WTC11 (cell line): ENCODE data around the gene ZNF518A. TPM values are rescaled to one million over a fixed set of nuclear protein-coding genes. Genes with fewer than 3 reads are reported as not detected.

Experiments used
- ATAC-seq: fragments of 200-7000 bp; cut with Tn5 transposase; 2 replicates; pipeline ENCODE4 v1.10.0; 2021; ENCODE audit warnings: mild to moderate bottlenecking, moderate library complexity
- CTCF ChIA-PET: fragments of 300-600 bp; sonication (Branson Sonifier 250); formaldehyde crosslinking; loops from one replicate; lab custom pipeline; 2021; ENCODE audit warnings: antibody characterized with exemption; lab: Charles Lee
- POLR2A ChIA-PET: fragments of 350-600 bp; sonication (Branson Sonifier 250); formaldehyde crosslinking; loops from one replicate; lab custom pipeline; 2021; ENCODE audit warnings: antibody characterized with exemption; lab: Charles Lee
- DNase-seq: peaks from one replicate; pipeline ENCODE4 v3.0.0; 2021; ENCODE audit warnings: low spot score
- H3K27ac Mint-ChIP-seq: 2 replicates; pipeline ENCODE4 v1.8.0; 2021; ENCODE audit warnings: mixed read lengths
- H3K27me3 Mint-ChIP-seq: 2 replicates; pipeline ENCODE4 v1.8.0; 2021; ENCODE audit warnings: low read depth, mild to moderate bottlenecking, moderate library complexity, mixed read lengths
- H3K36me3 Mint-ChIP-seq: 2 replicates; pipeline ENCODE4 v1.8.0; 2021; ENCODE audit warnings: mixed read lengths
- H3K4me1 Mint-ChIP-seq: 2 replicates; pipeline ENCODE4 v1.8.0; 2022; ENCODE audit warnings: mixed read lengths
- H3K4me3 Mint-ChIP-seq: 2 replicates; pipeline ENCODE4 v1.8.0; 2021; ENCODE audit warnings: mild to moderate bottlenecking, moderate library complexity, mixed read lengths
- H3K9me3 Mint-ChIP-seq: 2 replicates; pipeline ENCODE4 v1.8.0; 2021; ENCODE audit warnings: mixed read lengths
- CREB1 ChIP-seq: sonication (generic); formaldehyde crosslinking; IDR thresholded peaks from 2 replicates; pipeline ENCODE4 v1.8.0; 2023; ENCODE audit warnings: mild to moderate bottlenecking, missing genetic modification reagents
- ESRRA ChIP-seq: sonication (generic); formaldehyde crosslinking; IDR thresholded peaks from 2 replicates; pipeline ENCODE4 v1.8.1; 2022; ENCODE audit warnings: mild to moderate bottlenecking, missing genetic modification reagents, borderline replicate concordance
- GABPB1 ChIP-seq: sonication (generic); formaldehyde crosslinking; IDR thresholded peaks from 2 replicates; pipeline ENCODE4 v1.8.1; 2023; ENCODE audit warnings: mild to moderate bottlenecking, missing genetic modification reagents
- RELA ChIP-seq: sonication (generic); formaldehyde crosslinking; IDR thresholded peaks from 2 replicates; pipeline ENCODE4 v1.8.1; 2022; ENCODE audit warnings: missing genetic modification reagents, mild to moderate bottlenecking, borderline replicate concordance
- RORB ChIP-seq: fragments of 250-450 bp; sonication (Bioruptor Pico); IDR thresholded peaks from 2 replicates; pipeline ENCODE4 v1.9.0; 2021; ENCODE audit warnings: mild to moderate bottlenecking
- SP1 ChIP-seq: sonication (generic); formaldehyde crosslinking; conservative IDR thresholded peaks from 2 replicates; pipeline ENCODE4 v1.8.1; 2022; ENCODE audit warnings: missing genetic modification reagents
- TEAD1 ChIP-seq: sonication (generic); formaldehyde crosslinking; IDR thresholded peaks from 2 replicates; pipeline ENCODE4 v1.8.0; 2022; ENCODE audit warnings: mild to moderate bottlenecking, missing genetic modification reagents
- TP53 ChIP-seq: sonication (generic); formaldehyde crosslinking; IDR thresholded peaks from 2 replicates; pipeline ENCODE4 v1.8.1; 2023; ENCODE audit warnings: mild to moderate bottlenecking, missing genetic modification reagents
- ZNF232 ChIP-seq: sonication (generic); formaldehyde crosslinking; IDR thresholded peaks from 2 replicates; pipeline ENCODE4 v1.8.0; 2022; ENCODE audit warnings: mild to moderate bottlenecking, missing genetic modification reagents
- ZNF317 ChIP-seq: sonication (generic); formaldehyde crosslinking; IDR thresholded peaks from 2 replicates; pipeline ENCODE4 v1.8.1; 2023; ENCODE audit warnings: low read depth, mild to moderate bottlenecking, moderate library complexity, missing genetic modification reagents, borderline replicate concordance
- total RNA-seq: library from RNA; stranded (reverse); gene quantifications from 3 replicates; pipeline ENCODE4 v1.2.3, GENCODE V29; 2021
- TF ChIP-seq, protein P1 (sequence below): fragments of 250-450 bp; sonication (Bioruptor Pico); IDR thresholded peaks from 2 replicates; pipeline ENCODE4 v1.9.0; 2021; ENCODE audit warnings: mild to moderate bottlenecking, borderline replicate concordance
- TF ChIP-seq, protein P2 (sequence below): fragments of 250-450 bp; sonication (Bioruptor Pico); conservative IDR thresholded peaks from 2 replicates; pipeline ENCODE4 v1.9.0; 2021; ENCODE audit warnings: mild to moderate bottlenecking
- TF ChIP-seq, protein P3 (sequence below): fragments of 200-600 bp; IDR thresholded peaks from 2 replicates; pipeline ENCODE4 v1.8.0; 2022; ENCODE audit warnings: antibody characterized with exemption
- TF ChIP-seq, protein P4 (sequence below): sonication (generic); formaldehyde crosslinking; IDR thresholded peaks from 2 replicates; pipeline ENCODE4 v1.8.1; 2022; ENCODE audit warnings: mild to moderate bottlenecking, moderate library complexity, missing genetic modification reagents
- TF ChIP-seq, protein P5 (sequence below): sonication (generic); formaldehyde crosslinking; IDR thresholded peaks from 2 replicates; pipeline ENCODE4 v1.8.1; 2023; ENCODE audit warnings: mild to moderate bottlenecking, moderate library complexity, missing genetic modification reagents
- TF ChIP-seq, protein P6 (sequence below): sonication (generic); formaldehyde crosslinking; IDR thresholded peaks from 2 replicates; pipeline ENCODE4 v1.8.0; 2023; ENCODE audit warnings: missing genetic modification reagents
- TF ChIP-seq, protein P7 (sequence below): sonication (generic); formaldehyde crosslinking; IDR thresholded peaks from 2 replicates; pipeline ENCODE4 v1.8.1; 2023; ENCODE audit warnings: mild to moderate bottlenecking, missing genetic modification reagents, moderate library complexity
- TF ChIP-seq, protein P8 (sequence below): fragments of 250-450 bp; sonication (Bioruptor Pico); IDR thresholded peaks from 2 replicates; pipeline ENCODE4 v1.9.0; 2021; ENCODE audit warnings: moderate library complexity, mild to moderate bottlenecking, inconsistent platforms, borderline replicate concordance

The ZNF518A gene
- total RNA-seq, 1 experiment from 2014 or later: 29.9 TPM

DNA sequence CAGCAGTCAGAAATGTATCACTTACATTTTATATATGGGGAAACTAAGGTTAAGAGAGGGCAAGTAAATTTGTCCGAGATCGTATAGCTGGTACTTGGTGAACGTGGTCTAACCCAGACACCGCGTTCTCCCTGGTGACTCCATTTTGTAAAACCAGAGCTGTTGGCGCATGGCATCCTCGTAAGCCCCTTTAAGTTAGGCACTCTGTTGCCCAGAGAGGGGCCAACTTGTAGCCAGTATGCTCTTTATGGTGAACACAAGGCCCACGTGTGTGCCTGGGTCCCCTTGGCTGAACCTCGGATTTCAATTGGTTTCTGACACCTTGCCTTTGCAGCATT lies 39.7 kb upstream of the ZNF518A start (continued):
- TF ChIP-seq, protein P1, sequence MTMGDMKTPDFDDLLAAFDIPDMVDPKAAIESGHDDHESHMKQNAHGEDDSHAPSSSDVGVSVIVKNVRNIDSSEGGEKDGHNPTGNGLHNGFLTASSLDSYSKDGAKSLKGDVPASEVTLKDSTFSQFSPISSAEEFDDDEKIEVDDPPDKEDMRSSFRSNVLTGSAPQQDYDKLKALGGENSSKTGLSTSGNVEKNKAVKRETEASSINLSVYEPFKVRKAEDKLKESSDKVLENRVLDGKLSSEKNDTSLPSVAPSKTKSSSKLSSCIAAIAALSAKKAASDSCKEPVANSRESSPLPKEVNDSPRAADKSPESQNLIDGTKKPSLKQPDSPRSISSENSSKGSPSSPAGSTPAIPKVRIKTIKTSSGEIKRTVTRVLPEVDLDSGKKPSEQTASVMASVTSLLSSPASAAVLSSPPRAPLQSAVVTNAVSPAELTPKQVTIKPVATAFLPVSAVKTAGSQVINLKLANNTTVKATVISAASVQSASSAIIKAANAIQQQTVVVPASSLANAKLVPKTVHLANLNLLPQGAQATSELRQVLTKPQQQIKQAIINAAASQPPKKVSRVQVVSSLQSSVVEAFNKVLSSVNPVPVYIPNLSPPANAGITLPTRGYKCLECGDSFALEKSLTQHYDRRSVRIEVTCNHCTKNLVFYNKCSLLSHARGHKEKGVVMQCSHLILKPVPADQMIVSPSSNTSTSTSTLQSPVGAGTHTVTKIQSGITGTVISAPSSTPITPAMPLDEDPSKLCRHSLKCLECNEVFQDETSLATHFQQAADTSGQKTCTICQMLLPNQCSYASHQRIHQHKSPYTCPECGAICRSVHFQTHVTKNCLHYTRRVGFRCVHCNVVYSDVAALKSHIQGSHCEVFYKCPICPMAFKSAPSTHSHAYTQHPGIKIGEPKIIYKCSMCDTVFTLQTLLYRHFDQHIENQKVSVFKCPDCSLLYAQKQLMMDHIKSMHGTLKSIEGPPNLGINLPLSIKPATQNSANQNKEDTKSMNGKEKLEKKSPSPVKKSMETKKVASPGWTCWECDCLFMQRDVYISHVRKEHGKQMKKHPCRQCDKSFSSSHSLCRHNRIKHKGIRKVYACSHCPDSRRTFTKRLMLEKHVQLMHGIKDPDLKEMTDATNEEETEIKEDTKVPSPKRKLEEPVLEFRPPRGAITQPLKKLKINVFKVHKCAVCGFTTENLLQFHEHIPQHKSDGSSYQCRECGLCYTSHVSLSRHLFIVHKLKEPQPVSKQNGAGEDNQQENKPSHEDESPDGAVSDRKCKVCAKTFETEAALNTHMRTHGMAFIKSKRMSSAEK (CRISPR knock-in tag): no peak
- TF ChIP-seq, protein P2, sequence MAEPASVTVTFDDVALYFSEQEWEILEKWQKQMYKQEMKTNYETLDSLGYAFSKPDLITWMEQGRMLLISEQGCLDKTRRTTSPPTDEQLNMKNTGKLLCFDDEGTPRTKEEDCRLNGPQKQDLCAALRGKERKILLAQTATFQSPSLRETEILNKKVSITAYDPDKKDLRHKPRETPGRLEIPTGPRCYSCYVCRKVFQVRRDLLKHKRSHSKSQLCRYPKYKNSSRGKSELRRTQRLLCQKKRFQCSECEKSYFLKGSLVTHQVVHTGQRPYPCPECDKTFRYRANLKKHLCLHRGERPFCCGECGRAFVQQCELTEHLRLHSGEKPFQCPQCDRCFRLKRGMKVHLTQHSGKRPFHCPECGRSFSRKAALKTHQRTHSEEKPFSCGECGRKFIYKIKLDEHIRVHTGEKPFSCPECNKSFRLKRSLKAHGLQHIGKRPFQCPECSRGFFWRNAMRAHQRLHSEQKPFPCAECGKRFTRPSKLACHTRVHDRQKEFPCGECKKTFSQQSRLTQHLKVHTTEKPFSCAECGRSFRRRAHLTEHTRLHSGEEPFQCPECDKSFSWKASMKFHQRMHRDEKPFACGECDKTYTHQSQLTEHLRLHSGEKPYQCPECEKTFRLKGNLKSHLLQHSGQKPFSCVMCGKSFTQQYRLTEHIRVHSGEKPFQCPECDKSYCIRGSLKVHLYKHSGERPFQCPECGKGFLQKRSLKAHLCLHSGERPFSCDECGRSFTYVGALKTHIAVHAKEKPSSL (CRISPR knock-in tag): no peak
- TF ChIP-seq RELA (no peak), ZNF232 (CRISPR knock-in tag) (no peak), ZNF317 (CRISPR knock-in tag) (no peak), SP1 (CRISPR knock-in tag) (no peak)

DNA sequence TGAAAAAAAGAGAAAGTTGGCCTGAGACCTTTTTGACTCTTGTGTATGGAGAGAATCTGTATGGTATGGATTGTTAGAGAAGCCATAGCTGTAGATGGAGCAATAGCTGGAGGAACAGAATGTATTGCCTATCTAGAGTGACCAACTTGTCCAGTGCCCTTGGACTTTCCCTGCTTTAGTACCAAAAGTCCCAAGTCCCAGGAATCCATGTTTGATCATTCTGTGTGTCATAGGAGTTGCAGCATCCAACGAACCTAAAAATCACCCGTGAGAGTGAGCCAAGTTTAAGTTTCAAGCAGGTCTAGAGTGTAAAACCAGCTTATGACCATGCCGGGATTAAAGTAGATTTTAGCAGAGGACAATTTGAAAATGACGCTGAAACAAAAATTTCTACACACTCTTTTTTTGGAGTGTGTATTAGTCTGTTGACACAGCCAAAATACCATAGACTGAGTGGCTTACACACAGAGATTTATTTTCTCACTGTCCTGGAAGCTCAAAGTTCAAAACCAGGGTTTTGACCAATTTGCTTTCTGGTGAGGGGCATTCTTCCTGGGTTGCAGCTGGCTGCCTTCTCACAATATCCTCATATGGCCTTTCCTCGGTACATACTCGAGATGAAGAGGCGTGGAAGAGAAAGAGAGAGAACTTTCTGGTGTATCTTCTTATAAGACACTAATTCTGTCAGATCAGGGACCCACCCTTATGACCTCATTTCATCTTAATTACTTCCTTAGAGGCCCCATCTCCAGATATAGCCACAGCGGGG lies 36.9 kb upstream of the ZNF518A start:
- CTCF ChIA-PET: no interaction called here
- ATAC-seq (no peak), DNase-seq (no peak)
- H3K27ac Mint-ChIP-seq: no peak overlapping the region
- no peaks in the 10 kb centered on the region for H3K4me1 Mint-ChIP-seq
- POLR2A ChIA-PET: no interaction called here
- no peak overlapping the region for H3K4me3 Mint-ChIP-seq
- H3K36me3 Mint-ChIP-seq: no peaks in the 10 kb centered on the region
- no peaks in the 10 kb centered on the region for H3K9me3 Mint-ChIP-seq
- H3K27me3 Mint-ChIP-seq: peaks cover 11% of the 10 kb centered on the region
- TF ChIP-seq, protein P3, sequence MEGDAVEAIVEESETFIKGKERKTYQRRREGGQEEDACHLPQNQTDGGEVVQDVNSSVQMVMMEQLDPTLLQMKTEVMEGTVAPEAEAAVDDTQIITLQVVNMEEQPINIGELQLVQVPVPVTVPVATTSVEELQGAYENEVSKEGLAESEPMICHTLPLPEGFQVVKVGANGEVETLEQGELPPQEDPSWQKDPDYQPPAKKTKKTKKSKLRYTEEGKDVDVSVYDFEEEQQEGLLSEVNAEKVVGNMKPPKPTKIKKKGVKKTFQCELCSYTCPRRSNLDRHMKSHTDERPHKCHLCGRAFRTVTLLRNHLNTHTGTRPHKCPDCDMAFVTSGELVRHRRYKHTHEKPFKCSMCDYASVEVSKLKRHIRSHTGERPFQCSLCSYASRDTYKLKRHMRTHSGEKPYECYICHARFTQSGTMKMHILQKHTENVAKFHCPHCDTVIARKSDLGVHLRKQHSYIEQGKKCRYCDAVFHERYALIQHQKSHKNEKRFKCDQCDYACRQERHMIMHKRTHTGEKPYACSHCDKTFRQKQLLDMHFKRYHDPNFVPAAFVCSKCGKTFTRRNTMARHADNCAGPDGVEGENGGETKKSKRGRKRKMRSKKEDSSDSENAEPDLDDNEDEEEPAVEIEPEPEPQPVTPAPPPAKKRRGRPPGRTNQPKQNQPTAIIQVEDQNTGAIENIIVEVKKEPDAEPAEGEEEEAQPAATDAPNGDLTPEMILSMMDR: no peak
- peak; percentile 86 for TF ChIP-seq GABPB1 (CRISPR knock-in tag)

DNA sequence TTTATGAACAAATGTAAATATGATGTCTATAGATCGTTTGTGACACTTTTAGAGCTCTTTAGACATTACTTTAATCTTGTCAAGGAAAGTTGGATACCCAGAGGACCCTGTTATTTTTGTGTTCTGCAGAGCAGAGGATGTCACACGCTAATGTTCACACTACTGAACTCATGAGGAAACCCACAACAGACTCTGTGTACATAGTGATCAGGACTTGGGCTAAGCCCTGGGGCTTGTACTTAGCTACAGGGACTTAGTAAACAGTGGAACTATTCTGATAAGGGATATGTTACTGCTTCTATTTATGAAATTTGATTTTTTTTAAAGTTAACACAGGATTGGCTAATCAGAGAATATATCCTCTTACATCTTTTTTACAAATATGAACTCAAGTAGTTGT lies 36.1 kb upstream of the ZNF518A start:
- no peaks in the 10 kb centered on the region for H3K4me1 Mint-ChIP-seq
- no peak for ATAC-seq
- ChIA-PET POLR2A (no interaction called here), CTCF (no interaction called here)
- H3K27me3 Mint-ChIP-seq: peaks cover 11% of the 10 kb centered on the region
- H3K9me3 Mint-ChIP-seq: no peaks in the 10 kb centered on the region
- TF ChIP-seq, protein P4, sequence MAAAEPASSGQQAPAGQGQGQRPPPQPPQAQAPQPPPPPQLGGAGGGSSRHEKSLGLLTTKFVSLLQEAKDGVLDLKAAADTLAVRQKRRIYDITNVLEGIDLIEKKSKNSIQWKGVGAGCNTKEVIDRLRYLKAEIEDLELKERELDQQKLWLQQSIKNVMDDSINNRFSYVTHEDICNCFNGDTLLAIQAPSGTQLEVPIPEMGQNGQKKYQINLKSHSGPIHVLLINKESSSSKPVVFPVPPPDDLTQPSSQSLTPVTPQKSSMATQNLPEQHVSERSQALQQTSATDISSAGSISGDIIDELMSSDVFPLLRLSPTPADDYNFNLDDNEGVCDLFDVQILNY (CRISPR knock-in tag): no peak
- TF ChIP-seq TP53 (no peak), CREB1 (CRISPR knock-in tag) (no peak), ESRRA (CRISPR knock-in tag) (no peak), RORB (CRISPR knock-in tag) (no peak), TEAD1 (no peak)
- TF ChIP-seq, protein P5, sequence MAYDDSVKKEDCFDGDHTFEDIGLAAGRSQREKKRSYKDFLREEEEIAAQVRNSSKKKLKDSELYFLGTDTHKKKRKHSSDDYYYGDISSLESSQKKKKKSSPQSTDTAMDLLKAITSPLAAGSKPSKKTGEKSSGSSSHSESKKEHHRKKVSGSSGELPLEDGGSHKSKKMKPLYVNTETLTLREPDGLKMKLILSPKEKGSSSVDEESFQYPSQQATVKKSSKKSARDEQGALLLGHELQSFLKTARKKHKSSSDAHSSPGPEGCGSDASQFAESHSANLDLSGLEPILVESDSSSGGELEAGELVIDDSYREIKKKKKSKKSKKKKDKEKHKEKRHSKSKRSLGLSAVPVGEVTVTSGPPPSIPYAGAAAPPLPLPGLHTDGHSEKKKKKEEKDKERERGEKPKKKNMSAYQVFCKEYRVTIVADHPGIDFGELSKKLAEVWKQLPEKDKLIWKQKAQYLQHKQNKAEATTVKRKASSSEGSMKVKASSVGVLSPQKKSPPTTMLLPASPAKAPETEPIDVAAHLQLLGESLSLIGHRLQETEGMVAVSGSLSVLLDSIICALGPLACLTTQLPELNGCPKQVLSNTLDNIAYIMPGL (CRISPR knock-in tag): no peak
- TF ChIP-seq, protein P6, sequence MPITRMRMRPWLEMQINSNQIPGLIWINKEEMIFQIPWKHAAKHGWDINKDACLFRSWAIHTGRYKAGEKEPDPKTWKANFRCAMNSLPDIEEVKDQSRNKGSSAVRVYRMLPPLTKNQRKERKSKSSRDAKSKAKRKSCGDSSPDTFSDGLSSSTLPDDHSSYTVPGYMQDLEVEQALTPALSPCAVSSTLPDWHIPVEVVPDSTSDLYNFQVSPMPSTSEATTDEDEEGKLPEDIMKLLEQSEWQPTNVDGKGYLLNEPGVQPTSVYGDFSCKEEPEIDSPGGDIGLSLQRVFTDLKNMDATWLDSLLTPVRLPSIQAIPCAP (CRISPR knock-in tag): no peak
- TF ChIP-seq, protein P7, sequence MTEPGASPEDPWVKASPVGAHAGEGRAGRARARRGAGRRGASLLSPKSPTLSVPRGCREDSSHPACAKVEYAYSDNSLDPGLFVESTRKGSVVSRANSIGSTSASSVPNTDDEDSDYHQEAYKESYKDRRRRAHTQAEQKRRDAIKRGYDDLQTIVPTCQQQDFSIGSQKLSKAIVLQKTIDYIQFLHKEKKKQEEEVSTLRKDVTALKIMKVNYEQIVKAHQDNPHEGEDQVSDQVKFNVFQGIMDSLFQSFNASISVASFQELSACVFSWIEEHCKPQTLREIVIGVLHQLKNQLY (CRISPR knock-in tag): no peak
- TF ChIP-seq, protein P8, sequence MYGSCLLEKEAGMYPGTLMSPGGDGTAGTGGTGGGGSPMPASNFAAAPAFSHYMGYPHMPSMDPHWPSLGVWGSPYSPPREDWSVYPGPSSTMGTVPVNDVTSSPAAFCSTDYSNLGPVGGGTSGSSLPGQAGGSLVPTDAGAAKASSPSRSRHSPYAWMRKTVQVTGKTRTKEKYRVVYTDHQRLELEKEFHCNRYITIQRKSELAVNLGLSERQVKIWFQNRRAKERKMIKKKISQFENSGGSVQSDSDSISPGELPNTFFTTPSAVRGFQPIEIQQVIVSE (CRISPR knock-in tag): no peak
- no peak for DNase-seq
- no peak overlapping the region for H3K27ac Mint-ChIP-seq
- no peak overlapping the region for H3K4me3 Mint-ChIP-seq
- no peaks in the 10 kb centered on the region for H3K36me3 Mint-ChIP-seq
